H9 (cell line): ENCODE data around the gene TM9SF3. TPM values are rescaled to one million over a fixed set of nuclear protein-coding genes. Genes with fewer than 3 reads are reported as not detected.
A peak's percentile ranks its signal among the peaks of the same experiment; 100 is the strongest.

ENCODE experiments used
- DNase-seq: peaks from one replicate; pipeline ENCODE4 v3.0.0-alpha.2; 2017
- H2AFZ ChIP-seq: one replicate; pipeline ENCODE4 v1.6.1; 2013; ENCODE audit warnings: mild to moderate bottlenecking, low read length, control low read depth, moderate library complexity
- H2AK5ac ChIP-seq: 2 replicates; pipeline ENCODE4 v1.6.1; 2013; ENCODE audit warnings: low read length, control low read depth, mixed read lengths; ENCODE audit not compliant: insufficient read length
- H2BK120ac ChIP-seq: one replicate; pipeline ENCODE4 v1.6.1; 2013; ENCODE audit warnings: low read depth, mild to moderate bottlenecking, low read length, control low read depth, inconsistent platforms; ENCODE audit not compliant: poor library complexity, severe bottlenecking
- H2BK12ac ChIP-seq: 2 replicates; pipeline ENCODE4 v1.6.1; 2013; ENCODE audit warnings: low read length, control low read depth, mixed read lengths, low read depth; ENCODE audit not compliant: insufficient read length
- H2BK15ac ChIP-seq: 2 replicates; pipeline ENCODE4 v1.6.1; 2013; ENCODE audit warnings: low read depth, low read length, control low read depth
- H2BK20ac ChIP-seq: one replicate; pipeline ENCODE4 v1.6.1; 2013; ENCODE audit warnings: low read depth, mild to moderate bottlenecking, low read length, control low read depth, inconsistent platforms; ENCODE audit not compliant: poor library complexity, severe bottlenecking
- H2BK5ac ChIP-seq: 2 replicates; pipeline ENCODE4 v1.6.1; 2013; ENCODE audit warnings: low read length, control low read depth, mixed read lengths; ENCODE audit not compliant: insufficient read length
- H3K14ac ChIP-seq: 2 replicates; pipeline ENCODE4 v1.6.1; 2013; ENCODE audit warnings: low read length, control low read depth; ENCODE audit not compliant: insufficient read depth
- H3K18ac ChIP-seq: 2 replicates; pipeline ENCODE4 v1.6.1; 2013; ENCODE audit warnings: low read depth, mild to moderate bottlenecking, mixed read lengths, low read length, control low read depth; ENCODE audit not compliant: insufficient read length
- H3K23ac ChIP-seq: 2 replicates; pipeline ENCODE4 v1.6.1; 2013; ENCODE audit warnings: low read length, control low read depth, mixed read lengths, low read depth; ENCODE audit not compliant: insufficient read length
- H3K23me2 ChIP-seq: 2 replicates; pipeline ENCODE4 v1.6.1; 2013; ENCODE audit warnings: low read depth, mild to moderate bottlenecking, mixed read lengths, low read length, control low read depth; ENCODE audit not compliant: insufficient read length, poor library complexity, severe bottlenecking
- H3K27ac ChIP-seq: 2 replicates; pipeline ENCODE4 v1.5.1; 2013; ENCODE audit warnings: low read length, control low read depth, mixed read lengths, low read depth; ENCODE audit not compliant: insufficient read length
- H3K27me3 ChIP-seq: 2 replicates; pipeline ENCODE4 v1.6.1; 2013; ENCODE audit warnings: low read length, control low read depth, inconsistent platforms; ENCODE audit not compliant: insufficient read depth
- H3K4ac ChIP-seq: 2 replicates; pipeline ENCODE4 v1.6.1; 2013; ENCODE audit warnings: low read depth, mild to moderate bottlenecking, control low read depth, inconsistent platforms, low read length, moderate library complexity
- H3K4me1 ChIP-seq: 2 replicates; pipeline ENCODE4 v1.6.1; 2013; ENCODE audit warnings: low read length, control low read depth, inconsistent platforms; ENCODE audit not compliant: insufficient read depth
- H3K4me2 ChIP-seq: 2 replicates; pipeline ENCODE4 v1.6.1; 2013; ENCODE audit warnings: low read length, control low read depth, mixed read lengths; ENCODE audit not compliant: insufficient read length, insufficient read depth
- H3K56ac ChIP-seq: 2 replicates; pipeline ENCODE4 v1.6.1; 2013; ENCODE audit warnings: low read depth, mild to moderate bottlenecking, mixed read lengths, low read length, control low read depth; ENCODE audit not compliant: insufficient read length
- H3K79me1 ChIP-seq: 2 replicates; pipeline ENCODE4 v1.6.1; 2013; ENCODE audit warnings: low read depth, mild to moderate bottlenecking, moderate library complexity, low read length, control low read depth, inconsistent platforms; ENCODE audit not compliant: insufficient read depth, poor library complexity, severe bottlenecking
- H3K79me2 ChIP-seq: 2 replicates; pipeline ENCODE4 v1.6.1; 2013; ENCODE audit warnings: low read length, control low read depth, inconsistent platforms; ENCODE audit not compliant: insufficient read depth
- H3K9ac ChIP-seq: 2 replicates; pipeline ENCODE4 v1.6.1; 2013; ENCODE audit warnings: low read length, control low read depth, mixed read lengths; ENCODE audit not compliant: insufficient read length; ENCODE audit errors: extremely low read depth
- H3K9me3 ChIP-seq: one replicate; pipeline ENCODE4 v1.6.1; 2013; ENCODE audit warnings: low read depth, low read length, inconsistent platforms; ENCODE audit not compliant: control insufficient read depth
- H3T11ph ChIP-seq: one replicate; pipeline ENCODE4 v1.6.1; 2013; ENCODE audit warnings: mild to moderate bottlenecking, low read length, control low read depth, inconsistent platforms
- H4K20me1 ChIP-seq: one replicate; pipeline ENCODE4 v1.6.1; 2013; ENCODE audit not compliant: control insufficient read depth, insufficient read length, insufficient read depth
- H4K5ac ChIP-seq: 2 replicates; pipeline ENCODE4 v1.6.1; 2013; ENCODE audit warnings: low read depth, mild to moderate bottlenecking, mixed read lengths, low read length, control low read depth; ENCODE audit not compliant: insufficient read length
- H4K8ac ChIP-seq: replicated peaks from 2 replicates; pipeline ENCODE4 v1.6.1; 2013; ENCODE audit warnings: low read length, control low read depth, mixed read lengths, low read depth; ENCODE audit not compliant: insufficient read length
- H4K91ac ChIP-seq: 2 replicates; pipeline ENCODE4 v1.6.1; 2013; ENCODE audit warnings: low read depth, mild to moderate bottlenecking, moderate library complexity, mixed read lengths, low read length, control low read depth; ENCODE audit not compliant: insufficient read length
- H3K27ac Mint-ChIP-seq, 3 experiments: 2 replicates in 2 of 3; 3 replicates in 1 of 3; pipeline ENCODE4 v1.8.0; 2020 to 2021; ENCODE audit warnings: mixed read lengths in 3 of 3, mild to moderate bottlenecking in 1 of 3, moderate library complexity in 1 of 3
- H3K27me3 Mint-ChIP-seq: 2 replicates; pipeline ENCODE4 v1.8.0; 2021; ENCODE audit warnings: low read depth, mild to moderate bottlenecking, moderate library complexity, mixed read lengths
- H3K36me3 Mint-ChIP-seq, 3 experiments: 2 replicates in 2 of 3; 3 replicates in 1 of 3; pipeline ENCODE4 v1.8.0; 2020 to 2021; ENCODE audit warnings: low read depth in 3 of 3, mixed read lengths in 3 of 3; ENCODE audit not compliant: insufficient read depth in 1 of 3
- H3K4me1 Mint-ChIP-seq, 2 experiments: 2 replicates each; pipeline ENCODE4 v1.8.0; 2020; ENCODE audit warnings: mixed read lengths in 2 of 2
- H3K4me3 Mint-ChIP-seq, 2 experiments: 2 replicates in 1 of 2; 3 replicates in 1 of 2; pipeline ENCODE4 v1.8.0; 2020 to 2021; ENCODE audit warnings: mild to moderate bottlenecking in 2 of 2, mixed read lengths in 2 of 2, moderate library complexity in 1 of 2
- H3K9me3 Mint-ChIP-seq, 2 experiments: 2 replicates in 1 of 2; 3 replicates in 1 of 2; pipeline ENCODE4 v1.8.0; 2020; ENCODE audit warnings: mild to moderate bottlenecking in 2 of 2, mixed read lengths in 2 of 2, moderate library complexity in 1 of 2
- WGBS: extraction: QIAGEN DNeasy Blood & Tissue Kit; methylation state at CpG from one replicate; pipeline ENCODE4 v1.1.7; 2013; ENCODE audit warnings: missing lambda C conversion rate, low lambda C conversion rate, mixed read lengths; ENCODE audit not compliant: insufficient read length; ENCODE audit errors: extremely low coverage; 5-methylcytosine and 5-hydroxymethylcytosine counted together
- total RNA-seq: library from RNA; stranded (reverse); gene quantifications from 2 replicates; pipeline ENCODE4 v1.2.1, GENCODE V29; 2021
- TF ChIP-seq, protein P1 (sequence below): fragments of 200-600 bp; sonication (generic); conservative IDR thresholded peaks from 3 replicates; pipeline ENCODE4 v1.8.0; 2021; ENCODE audit warnings: antibody characterized with exemption, mild to moderate bottlenecking

The TM9SF3 gene
- total RNA-seq, 1 experiment from 2014 or later: 120 TPM

GRCh38 chr10:96541921-96542320, 44.9 kb downstream of the TM9SF3 start:
- Mint-ChIP-seq H3K4me1 (no peaks in the 10 kb centered on the region), H3K27ac (peak overlapping the region in 1 of 3 experiments; percentile 10; a peak in 1 of 7 replicates), H3K9me3 (no peaks in the 10 kb centered on the region), H3K4me3 (no peak overlapping the region), H3K36me3 (peaks cover 17 to 54% (median 41%) of the 10 kb centered on the region in 3 experiments; a peak in 6 of 7 replicates), H3K27me3 (no peaks in the 10 kb centered on the region)
- Histone ChIP-seq H3T11ph (no peak overlapping the region), H2BK20ac (no peak overlapping the region), H4K20me1 (no peaks in the 10 kb centered on the region), H3K27me3 (no peaks in the 10 kb centered on the region), H3K9ac (no peak overlapping the region), H2BK120ac (no peak overlapping the region), H2AK5ac (no peak overlapping the region), H4K8ac (no peak overlapping the region), H4K91ac (no peak overlapping the region), H3K56ac (no peak overlapping the region), H2BK5ac (no peak overlapping the region), H2BK15ac (no peak overlapping the region), H2BK12ac (no peak overlapping the region), H3K79me2 (no peaks in the 10 kb centered on the region; the same call in 1 of the 2 replicates), H4K5ac (no peak overlapping the region), H3K14ac (no peak overlapping the region), H3K9me3 (no peaks in the 10 kb centered on the region), H3K4me2 (no peak overlapping the region), H2AFZ (no peak overlapping the region), H3K79me1 (no peaks in the 10 kb centered on the region), H3K27ac (no peak overlapping the region), H3K23ac (no peak overlapping the region), H3K23me2 (no peaks in the 10 kb centered on the region), H3K4ac (no peak overlapping the region), H3K18ac (no peak overlapping the region), H3K4me1 (no peaks in the 10 kb centered on the region)
- no peak for DNase-seq
- WGBS: no CpG with 5 or more reads among the region's 2 CpGs
- TF ChIP-seq, protein P1, sequence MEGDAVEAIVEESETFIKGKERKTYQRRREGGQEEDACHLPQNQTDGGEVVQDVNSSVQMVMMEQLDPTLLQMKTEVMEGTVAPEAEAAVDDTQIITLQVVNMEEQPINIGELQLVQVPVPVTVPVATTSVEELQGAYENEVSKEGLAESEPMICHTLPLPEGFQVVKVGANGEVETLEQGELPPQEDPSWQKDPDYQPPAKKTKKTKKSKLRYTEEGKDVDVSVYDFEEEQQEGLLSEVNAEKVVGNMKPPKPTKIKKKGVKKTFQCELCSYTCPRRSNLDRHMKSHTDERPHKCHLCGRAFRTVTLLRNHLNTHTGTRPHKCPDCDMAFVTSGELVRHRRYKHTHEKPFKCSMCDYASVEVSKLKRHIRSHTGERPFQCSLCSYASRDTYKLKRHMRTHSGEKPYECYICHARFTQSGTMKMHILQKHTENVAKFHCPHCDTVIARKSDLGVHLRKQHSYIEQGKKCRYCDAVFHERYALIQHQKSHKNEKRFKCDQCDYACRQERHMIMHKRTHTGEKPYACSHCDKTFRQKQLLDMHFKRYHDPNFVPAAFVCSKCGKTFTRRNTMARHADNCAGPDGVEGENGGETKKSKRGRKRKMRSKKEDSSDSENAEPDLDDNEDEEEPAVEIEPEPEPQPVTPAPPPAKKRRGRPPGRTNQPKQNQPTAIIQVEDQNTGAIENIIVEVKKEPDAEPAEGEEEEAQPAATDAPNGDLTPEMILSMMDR: no peak
